Stimulated activated CD4-positive, alpha-beta T cell treated with anti-CD3 and anti-CD28 coated beads, Interleukin-1b, Interleukin-23, amount 100 ng/mL, for 48 hours (primary cell): ENCODE data around the gene IFNAR2.

Experiments
- DNase-seq: peaks from one replicate; pipeline ENCODE4 v3.0.0-alpha.2; 2020

Gene IFNAR2

DNA sequence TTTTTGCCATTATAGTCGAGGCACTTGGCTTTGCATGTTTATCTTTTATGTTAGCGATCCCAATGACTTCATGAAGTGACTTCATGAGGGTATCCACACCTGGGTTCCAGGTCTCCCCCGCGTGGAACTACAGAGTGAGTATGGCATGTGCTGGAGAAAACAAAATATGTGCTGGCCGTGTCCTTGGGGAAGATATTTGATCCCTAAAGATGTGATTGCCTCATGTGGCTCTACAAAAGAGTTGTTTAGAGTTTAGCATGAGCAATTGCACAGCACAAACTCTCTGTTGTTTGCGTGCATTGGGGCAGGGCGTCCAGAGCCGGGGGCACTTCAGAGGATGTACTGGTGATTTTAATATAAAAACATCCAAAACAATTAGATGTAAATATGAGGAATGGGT is 41.2 kb downstream of the IFNAR2 start:
- DNase-seq = no peak

DNA sequence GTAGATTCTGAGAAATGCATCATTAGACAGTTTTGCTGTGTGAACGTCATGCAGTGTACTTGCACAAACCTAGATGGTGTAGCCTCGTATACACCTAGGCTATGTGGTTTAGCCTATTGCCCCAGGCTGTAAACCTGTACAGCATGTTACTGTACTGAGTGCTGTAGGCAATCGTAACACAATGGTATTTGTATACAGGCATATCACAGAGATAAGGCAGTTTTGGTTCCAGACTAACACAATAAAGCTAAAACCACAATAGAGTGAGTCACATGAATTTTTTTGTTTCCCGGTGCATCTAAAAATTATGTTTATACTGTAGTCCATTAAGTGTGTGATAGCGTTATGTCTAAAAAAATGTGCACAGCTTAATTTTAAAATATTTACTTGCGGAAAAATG is 43.3 kb downstream of the IFNAR2 start:
- DNase-seq = no peak

DNA sequence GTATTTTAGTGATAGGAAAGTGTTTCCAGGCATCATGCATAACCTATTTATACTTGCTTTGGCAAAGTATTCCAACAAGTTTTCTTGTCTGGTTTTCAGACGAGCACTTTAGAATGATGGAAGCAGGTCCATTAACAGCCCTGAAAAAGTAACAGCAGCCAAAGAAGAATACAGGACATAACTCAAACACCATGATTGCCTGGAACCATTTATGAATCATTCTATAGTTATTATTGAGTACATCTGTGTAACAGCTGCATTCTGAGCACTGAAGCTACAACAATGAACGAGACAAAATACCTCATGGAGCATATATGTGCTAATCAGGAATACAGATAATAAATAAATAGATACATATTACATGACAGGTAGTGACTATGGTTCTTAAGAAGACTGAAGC is 49.0 kb downstream of the IFNAR2 start:
- no peak for DNase-seq

DNA sequence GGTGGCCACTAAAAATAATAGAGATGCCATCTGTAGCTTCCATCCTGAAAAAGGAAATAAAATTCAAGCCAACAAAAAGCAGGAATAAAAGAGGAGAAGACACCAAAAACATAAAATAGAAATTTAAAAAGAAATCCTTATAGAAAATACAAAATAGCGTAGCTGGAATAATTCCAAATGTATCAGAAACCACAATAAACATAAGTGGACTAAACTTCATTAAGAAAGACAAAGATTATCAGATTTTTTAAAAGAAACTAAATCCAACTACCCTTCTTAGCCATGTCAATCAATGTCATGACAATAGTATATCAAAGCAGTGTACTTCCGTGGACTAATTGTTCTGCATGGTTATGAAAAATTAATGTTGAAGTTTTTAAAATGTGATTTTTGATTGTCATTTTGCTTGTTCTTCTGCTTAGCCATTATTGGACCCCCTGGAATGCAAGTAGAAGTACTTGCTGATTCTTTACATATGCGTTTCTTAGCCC is 49.6 kb downstream of the IFNAR2 start:
- no peak for DNase-seq
